ENCODE measurements around the gene AP1M1. TPM values are rescaled to one million over a fixed set of nuclear protein-coding genes. Genes with fewer than 3 reads are reported as not detected.
A peak's percentile ranks its signal among the peaks of the same experiment; 100 is the strongest.
"Not testable (repeated sequence)": the region's sequence is repeated elsewhere in the genome, so short reads cannot be mapped to it uniquely, and the experiment has no call there.

Gene AP1M1
- total RNA-seq, 1 donor from 2014 or later, result 144 TPM

DNA sequence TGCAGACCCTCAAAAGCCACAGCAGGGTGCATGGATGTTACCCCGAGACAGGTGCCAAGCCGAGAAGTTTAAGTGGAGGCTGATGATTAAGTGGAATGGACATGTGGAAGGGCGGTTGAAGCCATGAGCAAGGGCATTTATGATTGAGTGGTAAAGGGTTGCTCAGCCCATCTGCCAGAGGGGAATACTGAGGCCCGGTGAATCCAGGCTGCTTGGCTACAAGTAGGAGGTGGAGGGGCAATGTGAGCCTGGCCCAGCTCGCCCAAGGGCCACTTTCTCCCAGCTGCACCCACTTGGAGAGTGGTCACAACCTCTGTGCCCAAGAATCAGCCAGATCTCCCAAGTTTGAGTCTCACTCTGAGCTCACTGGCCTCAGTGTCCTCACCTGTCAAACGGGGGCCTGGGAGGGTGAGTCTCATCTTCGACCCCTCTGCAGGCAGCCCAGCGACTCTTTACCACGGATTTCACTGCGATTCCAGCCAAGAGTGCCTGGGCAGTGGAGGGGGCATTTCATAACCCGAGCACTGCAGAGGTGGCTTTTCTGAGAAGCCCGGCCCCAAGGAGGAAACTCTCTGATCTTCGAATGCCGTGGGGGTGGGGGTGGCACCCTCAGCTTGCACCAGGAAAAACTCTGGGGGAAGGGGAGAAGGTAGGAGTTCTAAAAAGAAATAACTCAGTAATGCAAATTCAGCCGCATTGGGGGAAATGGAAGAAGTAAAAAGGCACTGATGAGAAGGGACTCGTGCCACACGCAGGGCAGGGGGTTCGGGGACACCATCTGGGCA, 64.1 kb downstream of the AP1M1 start:
- no peak for DNase-seq (ENCODE audit: low read depth)

GRCh38 chr19:16262618-16263017, 64.9 kb downstream of the AP1M1 start:
- DNase-seq (ENCODE audit: low read depth), result no peak

DNA sequence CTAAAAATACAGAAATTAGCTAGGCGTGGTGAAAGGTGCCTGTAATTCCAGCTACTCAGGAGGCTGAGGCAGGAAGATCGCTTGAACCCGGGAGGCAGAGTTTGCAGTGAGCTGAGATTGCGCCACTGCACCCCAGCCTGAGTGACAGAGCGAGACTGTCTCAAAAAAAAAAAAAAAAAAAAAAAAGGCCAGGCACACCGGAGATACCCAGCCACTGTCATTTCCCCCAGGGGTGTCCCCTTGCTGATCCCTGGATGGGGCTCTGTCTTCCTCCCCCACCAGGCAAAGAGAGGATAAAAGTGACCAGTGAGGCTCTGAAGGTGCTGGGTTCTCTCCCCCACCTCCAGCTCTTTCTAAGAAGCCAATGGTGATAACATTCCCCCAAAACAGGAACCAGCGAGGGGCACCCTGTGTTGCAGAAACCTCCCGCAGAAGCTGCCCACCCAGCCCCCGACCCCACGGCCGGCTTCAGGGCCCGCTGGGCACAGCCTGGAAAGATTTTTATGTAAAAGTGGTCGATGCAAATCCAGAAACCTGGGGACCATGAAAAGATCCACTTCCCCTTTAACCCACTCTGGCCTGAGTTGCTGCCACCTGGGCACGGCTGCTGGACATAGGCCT, 65.5 kb downstream of the AP1M1 start:
- no peak for DNase-seq (ENCODE audit: low read depth)

DNA sequence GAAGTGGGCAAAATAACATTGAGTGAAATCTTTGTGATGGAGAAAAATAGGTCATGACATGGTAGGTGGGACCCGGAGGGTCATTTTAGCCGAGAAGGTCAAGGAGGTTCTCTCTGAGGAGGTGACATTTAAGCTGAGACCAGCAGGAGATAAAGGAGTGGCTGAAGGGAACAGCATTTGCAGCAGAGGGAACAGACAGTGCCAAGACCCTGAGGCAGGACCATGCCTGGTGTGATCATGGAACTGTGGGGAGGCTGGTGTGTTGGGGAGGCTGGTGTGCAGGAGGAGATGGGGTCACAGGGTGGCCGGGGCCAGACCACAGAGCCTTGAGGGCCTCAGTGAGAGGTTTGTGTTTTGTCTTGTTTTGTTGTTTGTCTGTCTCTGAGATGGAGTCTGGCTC, 67.5 kb downstream of the AP1M1 start:
- no peak for DNase-seq (ENCODE audit: low read depth)

DNA sequence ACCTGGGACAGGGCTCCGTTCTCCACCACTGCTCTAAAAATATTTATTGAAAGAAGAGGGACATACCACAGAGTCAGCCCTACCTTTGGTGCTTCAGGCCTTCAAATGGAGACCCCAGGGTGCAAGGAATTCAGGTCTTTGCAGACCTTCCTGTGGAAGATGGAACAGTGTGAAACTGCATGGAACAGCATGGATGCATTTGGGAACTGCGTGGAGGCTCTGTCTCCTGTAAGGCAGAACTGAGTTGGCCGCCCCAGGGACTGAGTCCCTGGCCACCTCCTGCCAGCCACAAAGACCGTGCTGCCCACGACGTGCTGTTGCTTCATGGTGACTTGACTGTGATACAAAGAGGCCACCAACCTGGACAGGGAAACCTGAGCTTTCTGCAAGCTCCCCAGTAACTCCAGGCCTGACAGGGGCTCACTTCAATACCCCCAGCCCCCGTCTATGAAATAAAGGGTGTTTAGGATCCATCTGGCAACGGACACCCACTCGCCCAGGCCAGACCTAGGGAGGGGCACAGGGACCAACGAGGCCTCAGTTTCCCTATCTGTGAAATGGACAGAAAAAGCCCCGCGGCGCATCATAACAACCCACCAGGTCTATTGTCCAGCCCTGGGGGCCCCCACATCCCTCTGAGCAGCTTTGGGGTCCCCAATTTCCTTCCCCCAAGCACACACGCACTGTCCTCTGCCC, 68.3 kb downstream of the AP1M1 start:
- DNase-seq (ENCODE audit: low read depth), result no peak

DNA sequence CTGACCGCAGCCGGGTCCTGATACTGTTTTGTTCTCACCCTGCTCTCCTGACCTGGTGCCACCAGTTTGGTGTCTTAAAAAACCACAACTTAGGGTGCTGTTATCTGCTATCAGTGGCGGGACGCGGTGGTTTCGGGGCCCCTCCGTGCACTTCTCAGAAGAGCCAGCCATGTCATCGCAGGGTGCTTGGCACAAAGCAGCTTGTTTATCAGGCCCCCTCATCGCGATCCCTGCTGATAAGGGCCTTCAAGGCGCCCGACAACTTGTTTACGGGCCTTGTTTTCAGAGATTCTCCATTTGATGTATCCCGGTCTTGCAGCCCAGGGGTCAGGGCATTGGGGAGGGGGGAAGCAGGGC, 68.9 kb downstream of the AP1M1 start:
- no peak for DNase-seq (ENCODE audit: low read depth)

- DNase-seq (ENCODE audit: low read depth), result no peak
Observed at GRCh38 chr19:16268676-16269319, 71.1 kb downstream of the AP1M1 start.

GRCh38 chr19:16272945-16273344, 75.2 kb downstream of the AP1M1 start:
- DNase-seq (ENCODE audit: low read depth), result no peak

GRCh38 chr19:16274447-16274846, 76.7 kb downstream of the AP1M1 start:
- no peak for DNase-seq (ENCODE audit: low read depth)

DNA sequence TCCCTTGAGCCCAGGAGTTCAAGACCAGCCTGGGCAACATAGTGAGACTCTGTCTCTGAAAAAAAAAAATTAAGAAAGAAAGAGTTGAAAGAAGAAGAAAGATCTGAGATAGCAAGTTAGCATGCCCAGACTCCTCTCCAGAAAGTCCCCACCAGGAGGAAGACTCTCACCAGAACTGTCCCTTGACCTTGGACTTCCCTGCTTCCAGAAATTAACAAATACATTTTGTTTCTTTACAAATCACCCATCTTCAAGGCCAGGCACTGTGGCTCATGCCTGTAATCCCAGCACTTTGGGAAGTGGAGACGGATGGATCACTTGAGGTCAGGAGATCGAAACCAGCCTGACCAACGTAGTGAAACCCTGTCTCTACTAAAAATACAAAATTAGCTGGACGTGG, 82.6 kb downstream of the AP1M1 start:
- no peak for DNase-seq (ENCODE audit: low read depth)

DNA sequence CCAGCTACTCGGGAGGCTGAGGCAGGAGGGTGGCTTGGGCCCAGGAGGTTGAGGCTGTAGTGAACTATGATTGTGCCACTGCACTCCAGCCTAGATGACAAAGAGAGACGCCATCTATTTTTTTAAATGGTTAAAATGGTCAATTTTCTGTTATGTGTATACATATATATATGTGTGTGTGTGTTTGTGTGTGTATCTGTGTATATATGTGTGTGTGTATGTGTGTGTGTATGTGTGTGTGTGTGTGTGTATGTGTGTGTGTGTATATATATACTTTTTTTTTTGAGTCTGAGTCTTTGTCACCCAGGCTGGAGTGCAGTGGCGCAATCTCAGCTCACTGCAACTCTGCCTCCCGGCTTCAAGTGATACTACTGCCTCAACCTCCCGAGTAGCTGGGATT, 84.0 kb downstream of the AP1M1 start:
- DNase-seq (ENCODE audit: low read depth), result no peak

DNA sequence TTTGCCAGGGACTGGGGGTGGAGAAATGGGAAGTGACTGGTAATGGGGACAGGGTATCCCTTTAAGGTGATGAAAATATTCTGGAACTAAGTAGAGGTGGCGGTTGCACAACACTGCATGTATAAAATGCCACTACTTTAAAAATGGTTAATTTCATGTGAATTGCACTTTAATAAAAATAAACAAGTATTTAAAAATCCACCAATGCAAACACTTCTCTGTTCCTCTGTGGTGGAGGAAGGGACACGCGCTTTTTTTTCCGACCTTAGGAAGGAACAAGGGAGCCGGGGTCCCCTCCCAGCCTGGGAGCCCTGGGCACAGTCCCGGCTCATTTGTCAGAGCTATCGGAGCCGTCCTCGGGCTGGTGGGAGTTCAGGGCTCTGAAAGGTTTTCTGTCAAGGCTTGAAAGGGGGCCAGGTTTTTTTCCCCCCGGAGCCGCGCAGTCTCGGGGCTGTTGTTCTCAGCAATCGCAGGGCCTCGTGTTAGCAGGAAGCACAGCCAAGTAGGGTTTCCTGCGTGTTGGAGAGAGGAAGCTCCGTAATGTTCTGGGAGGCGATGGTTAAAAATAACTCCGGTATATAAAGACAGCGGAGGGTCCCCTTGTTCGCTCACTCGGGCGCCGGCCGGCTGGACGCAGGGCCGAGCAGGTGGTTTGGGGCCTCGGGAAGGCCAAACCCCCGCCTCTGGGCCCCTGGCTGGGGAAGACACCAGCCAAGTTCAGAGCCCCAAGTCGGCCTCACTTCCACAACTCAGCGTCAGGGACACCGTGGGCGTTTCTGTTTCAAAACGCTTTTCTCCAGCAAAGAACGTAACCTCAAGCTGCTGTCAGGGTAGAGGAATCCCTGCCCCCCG, 85.7 kb downstream of the AP1M1 start:
- DNase-seq (ENCODE audit: low read depth), result peak; percentile 8

- DNase-seq (ENCODE audit: low read depth), result no peak
Observed at GRCh38 chr19:16284505-16284904, 86.8 kb downstream of the AP1M1 start.

DNA sequence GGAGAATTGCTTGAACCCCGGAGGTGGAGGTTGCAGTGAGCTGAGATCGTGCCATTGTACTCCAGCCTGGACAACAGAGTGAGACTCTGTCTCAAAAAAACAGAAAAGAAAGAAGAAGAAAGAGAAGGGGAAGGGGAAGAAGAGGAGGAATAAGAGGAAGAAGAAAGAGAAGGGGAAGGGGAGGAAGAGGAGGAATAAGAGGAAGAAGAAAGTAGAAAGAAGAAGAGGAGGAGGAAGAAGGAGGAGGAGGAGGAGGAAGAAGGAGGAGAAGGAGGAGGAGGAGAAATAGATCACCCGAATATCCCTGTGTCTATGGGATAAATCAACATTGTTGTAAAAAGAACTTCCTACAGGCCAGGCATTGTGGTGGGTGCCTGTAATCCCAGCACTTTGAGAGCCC, 87.4 kb downstream of the AP1M1 start:
- DNase-seq (ENCODE audit: low read depth), result not testable (repeated sequence)

DNA sequence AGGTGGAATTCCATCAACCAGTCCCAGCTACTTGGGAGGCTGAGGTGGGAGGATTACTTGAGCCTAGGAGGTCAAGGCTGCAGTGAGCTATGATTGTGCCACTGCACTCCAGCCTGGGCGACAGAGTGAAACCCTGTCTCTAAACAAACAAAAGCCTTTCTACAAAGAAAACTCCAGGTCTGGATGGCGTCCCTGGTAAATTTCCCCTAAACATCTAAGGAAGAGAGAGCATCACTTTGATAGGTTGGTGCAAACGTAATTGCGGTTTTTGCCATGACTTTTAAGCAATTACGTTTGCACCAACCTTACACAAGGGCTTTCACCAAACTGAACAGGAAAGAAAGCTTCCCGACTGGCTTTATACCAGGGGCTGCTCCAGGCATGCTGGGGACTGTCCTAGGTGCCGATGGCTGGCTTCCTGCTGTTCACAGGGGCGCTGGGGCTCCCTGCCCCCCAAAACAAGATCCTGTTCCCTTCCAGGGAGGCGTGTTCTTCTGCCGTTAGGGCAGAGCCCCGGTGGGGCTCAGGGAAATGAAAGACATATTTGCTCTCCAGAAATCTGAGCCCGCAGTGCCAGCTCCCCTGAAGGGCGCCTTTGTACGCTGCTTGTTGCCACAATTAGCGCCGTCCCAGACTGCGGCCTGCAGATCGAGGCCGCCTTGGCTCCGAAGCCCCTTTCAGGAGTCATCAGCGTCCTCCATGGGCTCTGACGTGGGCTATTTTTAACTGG, 88.2 kb downstream of the AP1M1 start:
- DNase-seq (ENCODE audit: low read depth), result no peak

- DNase-seq (ENCODE audit: low read depth), result no peak
Observed at GRCh38 chr19:16288544-16288943, 90.8 kb downstream of the AP1M1 start.

DNA sequence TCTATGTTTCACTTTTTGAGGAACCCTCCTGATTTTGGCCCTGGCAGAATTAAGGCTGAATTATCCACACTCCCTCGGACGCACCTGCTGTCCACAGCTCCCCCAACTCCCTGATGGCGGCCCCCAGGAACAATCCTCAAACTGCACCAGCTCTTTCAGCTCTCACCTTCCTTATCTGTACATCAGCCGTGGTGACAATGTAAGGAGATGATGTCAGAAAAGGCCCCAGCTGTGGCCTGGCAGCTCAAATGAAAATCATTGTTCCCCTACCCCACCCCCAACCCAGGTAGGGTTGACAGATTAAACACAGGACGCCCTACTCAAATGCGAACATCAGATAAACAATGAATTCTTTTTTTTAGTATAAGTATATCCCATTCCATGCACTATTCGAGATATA, 91.9 kb downstream of the AP1M1 start:
- DNase-seq (ENCODE audit: low read depth), result no peak

- no peak for DNase-seq (ENCODE audit: low read depth)
Observed at GRCh38 chr19:16290692-16291091, 93.0 kb downstream of the AP1M1 start.

DNA sequence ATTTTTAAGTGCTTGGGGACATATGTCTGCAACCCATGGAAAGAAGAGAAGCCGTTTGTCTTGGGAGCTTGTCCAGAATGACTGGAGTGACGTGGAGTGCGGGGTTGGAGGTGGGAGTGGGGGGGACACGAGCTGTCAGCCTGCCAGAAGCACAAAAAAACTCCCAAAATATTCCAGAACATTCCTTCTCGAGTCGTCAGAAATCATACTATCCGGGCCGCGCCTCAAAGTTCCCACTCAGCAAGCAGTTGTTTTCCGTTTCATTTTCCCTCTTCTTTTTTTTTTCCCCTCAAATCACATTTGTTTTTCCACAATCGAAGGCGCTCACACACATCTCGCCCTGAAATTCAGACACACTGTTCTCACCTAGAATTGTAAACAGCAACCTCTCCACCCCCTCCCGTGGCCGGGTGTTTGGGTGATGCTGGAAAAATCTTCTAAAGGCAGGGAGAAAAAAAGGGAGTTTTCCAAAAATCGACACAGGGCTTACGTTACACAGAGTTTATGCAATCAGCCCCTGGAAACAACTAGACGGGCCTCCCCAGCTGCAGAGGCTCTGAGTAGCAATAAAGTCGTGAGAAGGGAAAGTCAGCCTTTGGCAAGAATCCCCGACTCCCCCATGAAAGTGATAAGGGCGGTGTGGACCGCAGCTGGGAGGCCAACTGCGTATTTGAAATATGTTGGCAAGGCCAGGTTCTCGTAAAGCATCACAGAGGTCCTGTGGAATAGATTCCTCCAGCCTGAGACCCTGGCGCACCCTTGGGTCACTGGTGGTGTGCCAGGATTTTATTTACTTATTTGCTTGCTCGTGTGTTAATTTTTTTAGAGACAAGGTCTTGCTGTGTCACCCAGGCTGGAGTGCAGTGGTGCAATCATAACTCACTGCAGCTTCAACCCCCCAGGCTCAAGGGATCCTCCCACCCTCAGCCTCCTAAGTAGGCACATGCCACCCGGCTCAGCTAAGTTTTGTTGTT, 95.7 kb downstream of the AP1M1 start:
- DNase-seq (ENCODE audit: low read depth), result peak; percentile 54

DNA sequence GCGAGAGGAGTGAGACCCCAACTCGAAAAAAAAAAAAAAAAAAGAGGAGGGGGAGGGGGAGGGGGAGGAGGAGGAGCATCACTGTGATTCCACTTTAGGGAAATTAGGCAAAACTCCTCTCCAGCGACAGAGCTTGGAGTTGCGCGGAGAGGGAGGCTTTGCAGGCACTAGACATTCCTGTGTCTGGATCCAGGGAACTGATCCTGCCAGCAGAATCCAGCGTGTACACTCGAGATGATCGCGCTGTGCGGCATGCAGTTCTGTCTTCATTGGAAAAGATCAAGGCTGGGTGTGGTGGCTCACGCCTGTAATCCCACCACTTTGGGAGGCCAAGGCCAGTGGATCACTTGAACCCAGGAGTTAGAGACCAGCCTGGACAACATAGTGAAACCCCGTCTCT, 97.3 kb downstream of the AP1M1 start:
- no peak for DNase-seq (ENCODE audit: low read depth)
